OCI-LY1 (cell line): Measurements from ENCODE around the gene ACAP3.

Source experiments
- H2AFZ ChIP-seq: fragments of 200-600 bp; sonication (generic), shearing (Covaris generic); 2 replicates; pipeline ENCODE4 v1.6.0; 2014; ENCODE audit warnings: antibody characterized with exemption, mild to moderate bottlenecking, low read length
- H3F3A ChIP-seq: fragments of 200-600 bp; sonication (generic), shearing (Covaris generic); 2 replicates; pipeline ENCODE4 v1.6.0; 2014; ENCODE audit warnings: mild to moderate bottlenecking, antibody characterized with exemption, low read length, moderate library complexity; ENCODE audit not compliant: insufficient read depth
- H3K27ac ChIP-seq: fragments of 200-600 bp; sonication (generic); 2 replicates; pipeline ENCODE4 v1.5.1; 2014; ENCODE audit warnings: low read length, mixed run types, mild to moderate bottlenecking, low read depth; ENCODE audit not compliant: poor library complexity, severe bottlenecking
- H3K27me3 ChIP-seq: fragments of 200-600 bp; sonication (generic); 2 replicates; pipeline ENCODE4 v1.6.0; 2014; ENCODE audit warnings: antibody characterized with exemption, mild to moderate bottlenecking, low read length, moderate library complexity; ENCODE audit not compliant: insufficient read depth
- H3K36me3 ChIP-seq: fragments of 200-600 bp; sonication (generic); 2 replicates; pipeline ENCODE4 v1.6.1; 2014; ENCODE audit warnings: mild to moderate bottlenecking, antibody characterized with exemption, low read length, moderate library complexity, mixed read lengths; ENCODE audit not compliant: insufficient read depth
- H3K4me1 ChIP-seq: fragments of 200-600 bp; sonication (generic); 2 replicates; pipeline ENCODE4 v1.5.1; 2014; ENCODE audit warnings: mild to moderate bottlenecking, low read length, moderate library complexity; ENCODE audit not compliant: insufficient read depth, severe bottlenecking
- H3K4me2 ChIP-seq: fragments of 200-600 bp; sonication (generic), shearing (Covaris generic); 2 replicates; pipeline ENCODE4 v1.6.1; 2014; ENCODE audit warnings: low read length
- H3K4me3 ChIP-seq: fragments of 200-600 bp; sonication (generic); 2 replicates; pipeline ENCODE4 v1.5.1; 2014; ENCODE audit warnings: low read length, low read depth, mild to moderate bottlenecking, mixed read lengths; ENCODE audit not compliant: poor library complexity, severe bottlenecking
- H3K79me2 ChIP-seq: fragments of 200-600 bp; shearing (Covaris generic); 2 replicates; pipeline ENCODE4 v1.6.1; 2016; ENCODE audit warnings: mixed run types, low read length, mixed read lengths; ENCODE audit not compliant: insufficient read depth
- H3K9ac ChIP-seq: fragments of 200-600 bp; sonication (generic), shearing (Covaris generic); 2 replicates; pipeline ENCODE4 v1.6.1; 2014; ENCODE audit warnings: mild to moderate bottlenecking, low read length, mixed read lengths
- H3K9me2 ChIP-seq: fragments of 200-600 bp; sonication (generic), shearing (Covaris generic); 2 replicates; pipeline ENCODE4 v1.6.1; 2014; ENCODE audit warnings: low read depth, mild to moderate bottlenecking, low read length, mixed read lengths
- H3K9me3 ChIP-seq: fragments of 200-600 bp; shearing (Covaris generic); 2 replicates; pipeline ENCODE4 v1.6.1; 2014; ENCODE audit warnings: low read length, mixed read lengths
- H4K20me1 ChIP-seq: fragments of 200-600 bp; sonication (generic), shearing (Covaris generic); 2 replicates; pipeline ENCODE4 v1.6.0; 2016; ENCODE audit warnings: mild to moderate bottlenecking, low read length; ENCODE audit not compliant: insufficient read depth
- EZH2 ChIP-seq: fragments of 200-600 bp; sonication (generic), shearing (Covaris generic); IDR thresholded peaks from 2 replicates; pipeline ENCODE4 v1.8.0; 2017; ENCODE audit warnings: borderline replicate concordance, mixed run types, mild to moderate bottlenecking, antibody characterized with exemption, low read length, moderate library complexity, mixed read lengths
- TF ChIP-seq, protein P1 (sequence below): fragments of 200-600 bp; sonication (generic), shearing (Covaris generic); IDR thresholded peaks from 2 replicates; pipeline ENCODE4 v1.5.1; 2017; ENCODE audit warnings: mild to moderate bottlenecking, antibody characterized with exemption, low read length, moderate library complexity, mixed read lengths

The ACAP3 gene

GRCh38 chr1:1294250-1294890, 13.4 kb downstream of the ACAP3 start:
- Histone ChIP-seq H3K36me3 (no peaks in the 10 kb centered on the region), H3K27me3 (no peaks in the 10 kb centered on the region), H3K9ac (no peak overlapping the region), H4K20me1 (no peaks in the 10 kb centered on the region), H3K4me1 (no peaks in the 10 kb centered on the region), H3K4me3 (no peak overlapping the region), H3K27ac (no peak overlapping the region), H3F3A (no peaks in the 10 kb centered on the region), H3K9me2 (no peaks in the 10 kb centered on the region), H3K9me3 (no peaks in the 10 kb centered on the region), H2AFZ (no peak overlapping the region), H3K4me2 (no peak overlapping the region), H3K79me2 (no peaks in the 10 kb centered on the region)
- no peak for TF ChIP-seq EZH2
- TF ChIP-seq, protein P1, sequence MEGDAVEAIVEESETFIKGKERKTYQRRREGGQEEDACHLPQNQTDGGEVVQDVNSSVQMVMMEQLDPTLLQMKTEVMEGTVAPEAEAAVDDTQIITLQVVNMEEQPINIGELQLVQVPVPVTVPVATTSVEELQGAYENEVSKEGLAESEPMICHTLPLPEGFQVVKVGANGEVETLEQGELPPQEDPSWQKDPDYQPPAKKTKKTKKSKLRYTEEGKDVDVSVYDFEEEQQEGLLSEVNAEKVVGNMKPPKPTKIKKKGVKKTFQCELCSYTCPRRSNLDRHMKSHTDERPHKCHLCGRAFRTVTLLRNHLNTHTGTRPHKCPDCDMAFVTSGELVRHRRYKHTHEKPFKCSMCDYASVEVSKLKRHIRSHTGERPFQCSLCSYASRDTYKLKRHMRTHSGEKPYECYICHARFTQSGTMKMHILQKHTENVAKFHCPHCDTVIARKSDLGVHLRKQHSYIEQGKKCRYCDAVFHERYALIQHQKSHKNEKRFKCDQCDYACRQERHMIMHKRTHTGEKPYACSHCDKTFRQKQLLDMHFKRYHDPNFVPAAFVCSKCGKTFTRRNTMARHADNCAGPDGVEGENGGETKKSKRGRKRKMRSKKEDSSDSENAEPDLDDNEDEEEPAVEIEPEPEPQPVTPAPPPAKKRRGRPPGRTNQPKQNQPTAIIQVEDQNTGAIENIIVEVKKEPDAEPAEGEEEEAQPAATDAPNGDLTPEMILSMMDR: no peak

- no peak overlapping the region for H3K9ac ChIP-seq
- no peaks in the 10 kb centered on the region for H3K36me3 ChIP-seq
- H3K4me3 ChIP-seq: no peak overlapping the region
- no peaks in the 10 kb centered on the region for H3K4me1 ChIP-seq
- no peak overlapping the region for H2AFZ ChIP-seq
- H3F3A ChIP-seq: no peaks in the 10 kb centered on the region
- H3K9me2 ChIP-seq: no peaks in the 10 kb centered on the region
- no peak for TF ChIP-seq EZH2
- TF ChIP-seq, protein P1: no peak
- H3K27ac ChIP-seq: no peak overlapping the region
- no peaks in the 10 kb centered on the region for H3K79me2 ChIP-seq
- H3K9me3 ChIP-seq: no peaks in the 10 kb centered on the region
- H3K27me3 ChIP-seq: no peaks in the 10 kb centered on the region
- H3K4me2 ChIP-seq: no peak overlapping the region
- no peaks in the 10 kb centered on the region for H4K20me1 ChIP-seq
These were observed 14.2 kb downstream of the ACAP3 start for GRCh38 chr1:1293263-1294249.

- Histone ChIP-seq H3F3A (no peaks in the 10 kb centered on the region), H2AFZ (no peak overlapping the region), H3K4me3 (no peak overlapping the region), H3K4me1 (no peaks in the 10 kb centered on the region), H3K36me3 (no peaks in the 10 kb centered on the region), H3K27ac (no peak overlapping the region), H3K27me3 (no peaks in the 10 kb centered on the region), H3K9ac (no peak overlapping the region), H4K20me1 (no peaks in the 10 kb centered on the region), H3K9me2 (no peaks in the 10 kb centered on the region), H3K79me2 (no peaks in the 10 kb centered on the region), H3K9me3 (no peaks in the 10 kb centered on the region), H3K4me2 (no peak overlapping the region)
- no peak for TF ChIP-seq EZH2
- TF ChIP-seq, protein P1: no peak
These were observed 14.9 kb downstream of the ACAP3 start for GRCh38 chr1:1292851-1293250.
